H1 (cell line): ENCODE results near the gene CD300LG. TPM values are rescaled to one million over a fixed set of nuclear protein-coding genes. Genes with fewer than 3 reads are reported as not detected.

Experiments used
- CTCF ChIA-PET: fragments of 300-600 bp; sonication (Branson Sonifier 250); formaldehyde crosslinking; loops from one replicate; lab custom pipeline; 2021; ENCODE audit not compliant: partially characterized antibody; lab: Charles Lee
- POLR2A ChIA-PET: fragments of 300-600 bp; sonication (Branson Sonifier 250); formaldehyde crosslinking; loops from one replicate; lab custom pipeline; 2021; ENCODE audit warnings: inconsistent platforms; ENCODE audit not compliant: partially characterized antibody; lab: Charles Lee
- DNase-seq, 2 experiments: peaks; one replicate each; pipeline versions ENCODE4 v3.0.0 to v3.0.0-alpha.2; 2010 to 2022; ENCODE audit warnings: low spot score in 2 of 2, low read depth in 1 of 2, mixed read lengths in 1 of 2
- FAIRE-seq: peaks from 2 replicates; lab custom pipeline; 2011; peaks lifted over from hg19 to GRCh38; lab: Jason Lieb, UNC
- H2AFZ ChIP-seq: 2 replicates; pipeline ENCODE4 v1.8.1; 2012; ENCODE audit warnings: low read length, inconsistent platforms
- H2AK5ac ChIP-seq: 2 replicates; pipeline ENCODE4 v1.6.1; 2013; ENCODE audit warnings: low read depth, low read length
- H2BK120ac ChIP-seq: replicated peaks from 2 replicates; pipeline ENCODE3; 2013; ENCODE audit warnings: low read depth, low read length, inconsistent platforms
- H2BK12ac ChIP-seq: 2 replicates; pipeline ENCODE4 v1.6.1; 2013; ENCODE audit warnings: low read depth, low read length
- H2BK15ac ChIP-seq: 2 replicates; pipeline ENCODE4 v1.6.1; 2013; ENCODE audit warnings: low read length
- H2BK20ac ChIP-seq: 2 replicates; pipeline ENCODE4 v1.6.1; 2013; ENCODE audit warnings: low read length
- H2BK5ac ChIP-seq: 2 replicates; pipeline ENCODE4 v1.6.1; 2013; ENCODE audit warnings: low read depth, low read length
- H3K14ac ChIP-seq: 2 replicates; pipeline ENCODE4 v1.6.1; 2013; ENCODE audit warnings: inconsistent platforms; ENCODE audit not compliant: insufficient read length
- H3K18ac ChIP-seq: 2 replicates; pipeline ENCODE4 v1.6.1; 2013; ENCODE audit warnings: low read length; ENCODE audit errors: extremely low read depth
- H3K23ac ChIP-seq: 2 replicates; pipeline ENCODE4 v1.6.1; 2013; ENCODE audit warnings: inconsistent platforms; ENCODE audit not compliant: insufficient read length
- H3K23me2 ChIP-seq: 2 replicates; pipeline ENCODE4 v1.6.1; 2013; ENCODE audit warnings: low read depth, low read length
- H3K27ac ChIP-seq: 2 replicates; pipeline ENCODE4 v1.6.1; 2011; ENCODE audit warnings: low read depth, low read length, inconsistent platforms
- H3K27me3 ChIP-seq, 4 experiments: replicated peaks in 1 of 4; 1 replicate in 1 of 4; 2 replicates in 3 of 4; pipeline versions ENCODE4 v1.6.1 to v1.8.1; 2011 to 2013; ENCODE audit warnings: low read length in 3 of 4, mild to moderate bottlenecking in 3 of 4, inconsistent platforms in 2 of 4, mixed read lengths in 2 of 4, moderate library complexity in 1 of 4; ENCODE audit not compliant: control insufficient read depth in 3 of 4, insufficient read depth in 3 of 4; ENCODE audit errors: extremely low read depth in 1 of 4
- H3K36me3 ChIP-seq, 4 experiments: 2 replicates each; pipeline versions ENCODE4 v1.6.1 to v1.8.1; 2011 to 2013; ENCODE audit warnings: mild to moderate bottlenecking in 4 of 4, low read length in 3 of 4, moderate library complexity in 2 of 4, control low read depth in 1 of 4, inconsistent platforms in 1 of 4; ENCODE audit not compliant: insufficient read depth in 4 of 4, control insufficient read depth in 2 of 4
- H3K4ac ChIP-seq: replicated peaks from 2 replicates; pipeline ENCODE3; 2013; ENCODE audit warnings: low read length, low read depth, mixed read lengths, inconsistent platforms; ENCODE audit not compliant: insufficient read length
- H3K4me1 ChIP-seq, 4 experiments: replicated peaks in 1 of 4; 1 replicate in 1 of 4; 2 replicates in 3 of 4; pipeline versions ENCODE4 v1.6.1 to v1.8.1; 2011 to 2013; ENCODE audit warnings: low read length in 3 of 4, inconsistent platforms in 2 of 4, mixed read lengths in 1 of 4; ENCODE audit not compliant: insufficient read depth in 4 of 4, control insufficient read depth in 3 of 4
- H3K4me2 ChIP-seq, 2 experiments: 2 replicates each; pipeline versions ENCODE4 v1.6.1 to v1.8.1; 2011 to 2013; ENCODE audit warnings: low read depth in 2 of 2, low read length in 2 of 2, control low read depth in 1 of 2, inconsistent platforms in 1 of 2, mild to moderate bottlenecking in 1 of 2; ENCODE audit not compliant: insufficient read depth in 1 of 2
- H3K4me3 ChIP-seq, 4 experiments: fragments of 200-600, 300-600 bp in 1 of 4; sonication (generic), shearing (Covaris generic), sonication (Bioruptor Twin) in 1 of 4; 2 replicates each; pipeline versions ENCODE4 v1.5.1 to v1.8.1; 2011 to 2016; ENCODE audit warnings: low read length in 4 of 4, low read depth in 3 of 4, control low read depth in 2 of 4, inconsistent platforms in 2 of 4, mild to moderate bottlenecking in 2 of 4, mixed read lengths in 1 of 4, moderate library complexity in 1 of 4; ENCODE audit not compliant: insufficient read depth in 2 of 4; ENCODE audit errors: extremely low read depth in 1 of 4
- H3K56ac ChIP-seq: replicated peaks from 2 replicates; pipeline ENCODE3; 2013; ENCODE audit warnings: low read depth, mild to moderate bottlenecking, mixed read lengths, low read length, inconsistent platforms; ENCODE audit not compliant: insufficient read length
- H3K79me1 ChIP-seq: 2 replicates; pipeline ENCODE4 v1.6.1; 2013; ENCODE audit warnings: low read depth, low read length, control low read depth
- H3K79me2 ChIP-seq, 2 experiments: 2 replicates each; pipeline versions ENCODE4 v1.6.1 to v1.8.1; 2012 to 2013; ENCODE audit warnings: low read length in 2 of 2, mild to moderate bottlenecking in 2 of 2, inconsistent platforms in 1 of 2; ENCODE audit not compliant: insufficient read depth in 2 of 2, control insufficient read depth in 1 of 2
- H3K9ac ChIP-seq, 4 experiments: replicated peaks in 1 of 4; 1 replicate in 1 of 4; 2 replicates in 3 of 4; pipeline versions ENCODE4 v1.6.1 to v1.8.1; 2011 to 2013; ENCODE audit warnings: low read depth in 3 of 4, low read length in 3 of 4, control low read depth in 2 of 4, mild to moderate bottlenecking in 2 of 4, moderate library complexity in 2 of 4, inconsistent platforms in 1 of 4; ENCODE audit errors: extremely low read depth in 1 of 4
- H3K9me3 ChIP-seq, 2 experiments: 2 replicates each; pipeline versions ENCODE4 v1.6.1 to v1.8.1; 2012 to 2013; ENCODE audit warnings: mild to moderate bottlenecking in 2 of 2, moderate library complexity in 2 of 2, control low read depth in 1 of 2, inconsistent platforms in 1 of 2, low read depth in 1 of 2, low read length in 1 of 2, mixed read lengths in 1 of 2; ENCODE audit not compliant: insufficient read depth in 2 of 2
- H4K20me1 ChIP-seq, 2 experiments: replicated peaks in 1 of 2; 2 replicates each; pipeline versions ENCODE3 to v1.8.1; 2011 to 2013; ENCODE audit warnings: inconsistent platforms in 2 of 2, low read length in 2 of 2, mild to moderate bottlenecking in 1 of 2; ENCODE audit not compliant: insufficient read depth in 2 of 2, control insufficient read depth in 1 of 2
- H4K5ac ChIP-seq: 2 replicates; pipeline ENCODE4 v1.6.1; 2013; ENCODE audit warnings: low read length, low read depth, mixed read lengths, inconsistent platforms; ENCODE audit not compliant: insufficient read length
- H4K8ac ChIP-seq: 2 replicates; pipeline ENCODE4 v1.8.0; 2013; ENCODE audit warnings: mild to moderate bottlenecking, moderate library complexity, low read length, inconsistent platforms; ENCODE audit not compliant: insufficient read depth; ENCODE audit errors: extremely low read depth
- H4K91ac ChIP-seq: replicated peaks from 2 replicates; pipeline ENCODE3; 2013; ENCODE audit warnings: low read length, mixed read lengths, inconsistent platforms; ENCODE audit not compliant: insufficient read length
- BACH1 ChIP-seq: IDR thresholded peaks from 2 replicates; pipeline ENCODE4 v1.6.1; 2012; ENCODE audit warnings: low read length, improper control_type of control experiment
- POLR2AphosphoS5 ChIP-seq: IDR thresholded peaks from 2 replicates; pipeline ENCODE4 v1.6.1; 2011; ENCODE audit warnings: low read depth, low read length
- SRF ChIP-seq: IDR thresholded peaks from 2 replicates; pipeline ENCODE4 v1.6.1; 2011; ENCODE audit warnings: mild to moderate bottlenecking, low read depth, low read length, moderate library complexity
- TCF12 ChIP-seq: IDR thresholded peaks from 2 replicates; pipeline ENCODE4 v1.6.1; 2011; ENCODE audit warnings: low read depth, mild to moderate bottlenecking, low read length
- WGBS, 2 experiments: shearing (Covaris generic) in 1 of 2; methylation state at CpG; one replicate each; pipeline versions ENCODE4 v1.1.6 to v1.1.7; 2013 to 2015; ENCODE audit warnings: low lambda C conversion rate in 2 of 2, mixed read lengths in 2 of 2, inconsistent platforms in 1 of 2, low coverage in 1 of 2, missing lambda C conversion rate in 1 of 2; ENCODE audit not compliant: insufficient replicate concordance in 2 of 2, insufficient coverage in 1 of 2, insufficient read length in 1 of 2; ENCODE audit errors: extremely low coverage in 1 of 2, missing lambda C conversion rate in 1 of 2; 5-methylcytosine and 5-hydroxymethylcytosine counted together
- polyA plus RNA-seq, 7 experiments: library from polyadenylated mRNA; depleted of rRNA in 3 of 7; stranded (reverse) in 5 of 7; unstranded in 2 of 7; fragments of >200 nt in 5 of 7; fragments of 200-250 nt in 2 of 7; gene quantifications; 1 replicate in 5 of 7; 2 replicates in 1 of 7; 4 replicates in 1 of 7; pipeline versions ENCODE4 v1.2.1 to v1.2.3, GENCODE V29; 2011 to 2013; ENCODE audit warnings: missing spikeins in 2 of 7, mixed read lengths in 2 of 7
- total RNA-seq: library from RNA; stranded (reverse); fragmentation: NEBNext Ultra II Directional; extraction: Animal tissue kit (Norgen Biotek cat#: 25700); gene quantifications from 2 replicates; pipeline ENCODE4 v1.2.1, GENCODE V29; 2021

Gene CD300LG
- total and polyA plus RNA-seq, 2 of the 8 experiments (the other 6 are each of a cell fraction or from before 2014, with no cell fraction given) = 0.06 TPM; not detected in 1

GRCh38 chr17:43818966-43819365 lies 28.0 kb upstream of the CD300LG start:
- Histone ChIP-seq H4K5ac (no peak overlapping the region), H3K4me3 (no peak overlapping the region), H3K27me3 (no peaks in the 10 kb centered on the region), H4K20me1 (no peaks in the 10 kb centered on the region), H2BK5ac (no peak overlapping the region), H3K56ac (no peak overlapping the region), H3K4ac (no peak overlapping the region), H2BK12ac (no peak overlapping the region), H2BK120ac (no peak overlapping the region), H3K4me1 (no peaks in the 10 kb centered on the region; a peak in 1 of 7 replicates), H3K79me2 (no peaks in the 10 kb centered on the region), H3K36me3 (no peaks in the 10 kb centered on the region), H4K8ac (no peak overlapping the region), H2AK5ac (no peak overlapping the region), H3K9me3 (no peaks in the 10 kb centered on the region), H3K18ac (no peak overlapping the region), H3K79me1 (no peaks in the 10 kb centered on the region), H3K27ac (no peak overlapping the region), H2AFZ (no peak overlapping the region), H3K4me2 (no peak overlapping the region), H2BK15ac (no peak overlapping the region), H2BK20ac (no peak overlapping the region), H3K14ac (no peak overlapping the region), H3K9ac (no peak overlapping the region), H3K23ac (no peak overlapping the region), H4K91ac (no peak overlapping the region), H3K23me2 (no peaks in the 10 kb centered on the region)
- DNase-seq = no peak
- CTCF ChIA-PET = interaction anchor here (0.6 to 3.7 kb wide), 10 partner anchors 12 to 1215 kb away, joined by 3 to 22 read pairs (median 4); partner anchors contain the start of gene CD300LG
- no peak for FAIRE-seq
- WGBS, 2 experiments = 88% methylated on average over 5 of the region's 5 CpGs; no CpG with 5 or more reads in 1 of the 2 experiments
- POLR2A ChIA-PET = interaction anchor here (0.7 to 1.1 kb wide), 4 partner anchors 8 to 414 kb away, joined by 3 to 4 read pairs (median 3); no protein-coding TSS in a partner anchor
- TF ChIP-seq TCF12 = no peak
- TF ChIP-seq POLR2AphosphoS5 = no peak
- no peak for TF ChIP-seq BACH1
- TF ChIP-seq SRF = no peak
